Chondrocyte (in vitro differentiated cells): ENCODE measurements around the gene ANKH. TPM values are rescaled to one million over a fixed set of nuclear protein-coding genes. Genes with fewer than 3 reads are reported as not detected.

Experiments used
- DNase-seq: peaks from one replicate; pipeline ENCODE4 v3.0.0; 2021; ENCODE audit warnings: mixed read lengths, low spot score
- H3K27ac Mint-ChIP-seq: one replicate; pipeline ENCODE4 v1.8.0; 2021; ENCODE audit warnings: mild to moderate bottlenecking, moderate library complexity, mixed read lengths; ENCODE audit not compliant: unreplicated experiment
- H3K27me3 Mint-ChIP-seq: 2 replicates; pipeline ENCODE4 v1.8.0; 2021; ENCODE audit warnings: low read depth, mixed read lengths
- H3K36me3 Mint-ChIP-seq: 2 replicates; pipeline ENCODE4 v1.8.0; 2021; ENCODE audit warnings: low read depth, mixed read lengths
- H3K4me1 Mint-ChIP-seq: 2 replicates; pipeline ENCODE4 v1.8.0; 2021; ENCODE audit warnings: low read depth, mild to moderate bottlenecking, mixed read lengths
- H3K4me3 Mint-ChIP-seq: one replicate; pipeline ENCODE4 v1.8.0; 2021; ENCODE audit warnings: mild to moderate bottlenecking, moderate library complexity, mixed read lengths; ENCODE audit not compliant: unreplicated experiment
- H3K9me3 Mint-ChIP-seq: 2 replicates; pipeline ENCODE4 v1.8.0; 2021; ENCODE audit warnings: low read depth, mixed read lengths
- CTCF ChIP-seq: fragments of 200-600 bp; sonication (generic); IDR thresholded peaks from 2 replicates; pipeline ENCODE4 v1.5.0; 2021; ENCODE audit warnings: antibody characterized with exemption, mild to moderate bottlenecking, moderate library complexity
- microRNA-seq: library from miRNA; unstranded; fragments of <30 nt; microRNA quantifications from one replicate; pipeline ENCODE4 v1.2.0, GENCODE V29; 2020; ENCODE audit warnings: borderline number of aligned reads
- total RNA-seq: library from RNA; stranded (reverse); gene quantifications from 3 replicates; pipeline ENCODE4 v1.2.1, GENCODE V29; 2021

The ANKH gene
- total RNA-seq, 1 donor from 2014 or later, result 114 TPM

GRCh38 chr5:14659821-14660607 is 211.6 kb downstream of the ANKH start:
- peaks cover 17% of the 10 kb centered on the region for H3K4me1 Mint-ChIP-seq
- no peak overlapping the region for H3K4me3 Mint-ChIP-seq
- no peak for TF ChIP-seq CTCF
- no peaks in the 10 kb centered on the region for H3K27me3 Mint-ChIP-seq
- H3K27ac Mint-ChIP-seq, result no peak overlapping the region
- no peaks in the 10 kb centered on the region for H3K9me3 Mint-ChIP-seq
- H3K36me3 Mint-ChIP-seq, result no peaks in the 10 kb centered on the region
- no peak for DNase-seq

- Mint-ChIP-seq H3K27me3 (peaks cover 11% of the 10 kb centered on the region), H3K9me3 (no peaks in the 10 kb centered on the region), H3K27ac (no peak overlapping the region), H3K36me3 (no peaks in the 10 kb centered on the region), H3K4me1 (peaks cover 4% of the 10 kb centered on the region), H3K4me3 (no peak overlapping the region)
- TF ChIP-seq CTCF, result no peak
- DNase-seq, result no peak
Observed at GRCh38 chr5:14656898-14657297, 214.7 kb downstream of the ANKH start.

- H3K36me3 Mint-ChIP-seq, result no peaks in the 10 kb centered on the region
- H3K9me3 Mint-ChIP-seq, result no peaks in the 10 kb centered on the region
- no peak for TF ChIP-seq CTCF
- H3K4me1 Mint-ChIP-seq, result no peaks in the 10 kb centered on the region
- DNase-seq, result no peak
- H3K27me3 Mint-ChIP-seq, result peaks cover 21% of the 10 kb centered on the region
- H3K27ac Mint-ChIP-seq, result no peak overlapping the region
- no peak overlapping the region for H3K4me3 Mint-ChIP-seq
Observed at GRCh38 chr5:14655146-14655741, 216.3 kb downstream of the ANKH start.

Small RNA genes within 50 kb of the gene (microRNA-seq; reads per million reads assigned to microRNA genes)
- not detected for gene MIR4637

Other genes with a start within 250 kb of the ANKH start
- gene OTULIN, start 207.1 kb downstream of the ANKH start, total RNA-seq, result 31.2 to 36.3 TPM (median 34.7 TPM) in 3 replicates